GM12892 (cell line): Measurements from ENCODE around the gene LCOR.

Experiments used
- POLR2A ChIP-seq: IDR thresholded peaks from 2 replicates; pipeline ENCODE4 v1.6.1; 2011; ENCODE audit warnings: low read depth, low read length, control low read depth
- TAF1 ChIP-seq: IDR thresholded peaks from 2 replicates; pipeline ENCODE4 v1.6.1; 2011; ENCODE audit warnings: low read depth, mild to moderate bottlenecking, control low read depth, low read length, borderline replicate concordance

- TF ChIP-seq TAF1 (peak; percentile 40; the same call in 1 of the 2 replicates), POLR2A (peak; percentile 84; the same call in 1 of the 2 replicates)
Measured at GRCh38 chr10:96831867-96832720, at the start of gene LCOR.
